NCI-H446 (cell line): ENCODE measurements around the gene KLF9.

ENCODE experiments used
- DNase-seq, 2 experiments: peaks; one replicate each; lab custom pipeline; 2025; lab: John Stamatoyannopoulos, UW

The KLF9 gene

GRCh38 chr9:70363760-70364159 is 50.7 kb downstream of the KLF9 start:
- DNase-seq, result no peak

- DNase-seq, result no peak
These were observed 51.5 kb downstream of the KLF9 start for GRCh38 chr9:70362952-70363351.

GRCh38 chr9:70355801-70356200 is 58.7 kb downstream of the KLF9 start:
- no peak for DNase-seq

GRCh38 chr9:70352802-70353201 is 61.7 kb downstream of the KLF9 start:
- DNase-seq, result no peak

GRCh38 chr9:70352356-70352755 is 62.1 kb downstream of the KLF9 start:
- peak in 1 of 2 experiments; percentile 0 for DNase-seq

- DNase-seq, result no peak
These were observed 67.4 kb downstream of the KLF9 start for GRCh38 chr9:70347046-70347445.

GRCh38 chr9:70340572-70340971 is 73.9 kb downstream of the KLF9 start:
- DNase-seq, result peak in 1 of 2 experiments; percentile 21
